HCT116 (cell line): ENCODE measurements around the gene LRRC4C. TPM values are rescaled to one million over a fixed set of nuclear protein-coding genes. Genes with fewer than 3 reads are reported as not detected.

Experiments used
- ATAC-seq: fragments of 200-7000 bp; cut with Tn5 transposase; 2 replicates; pipeline ENCODE4 v1.9.1; 2020; ENCODE audit warnings: mild to moderate bottlenecking, moderate library complexity
- BruUV-seq: library from RNA; stranded (reverse); fragments of 400-500 nt; replicated peaks from 2 replicates; lab custom pipeline; 2021; lab: Mats Ljungman, UMichigan
- CTCF ChIA-PET: fragments of 300-600 bp; sonication (Branson Sonifier 250); formaldehyde crosslinking; loops from one replicate; lab custom pipeline; 2021; ENCODE audit warnings: antibody characterized with exemption; lab: Charles Lee
- POLR2A ChIA-PET: fragments of 300-600, 350-600 bp; sonication (Branson Sonifier 250); formaldehyde crosslinking; loops from one replicate; lab custom pipeline; 2021; ENCODE audit warnings: antibody characterized with exemption; lab: Charles Lee
- RAD21 ChIA-PET, 2 experiments: fragments of 300-600 bp; sonication (Branson Sonifier 250); formaldehyde crosslinking; loops; one replicate each; lab custom pipeline; 2023; ENCODE audit warnings: low total read pairs in 2 of 2; ENCODE audit not compliant: uncharacterized antibody in 2 of 2, unreplicated experiment in 2 of 2, low non-redundant PET in 1 of 2; lab: Charles Lee
- DNase-seq: peaks from one replicate; pipeline ENCODE4 v3.0.0-alpha.2; 2010; ENCODE audit warnings: low read depth, low spot score
- H2AFZ ChIP-seq: fragments of 200-600 bp; shearing (Covaris generic), sonication (generic); 2 replicates; pipeline ENCODE4 v1.6.1; 2017; ENCODE audit warnings: low read depth, mixed run types, mixed read lengths, antibody characterized with exemption, low read length; ENCODE audit not compliant: poor library complexity, severe bottlenecking
- H3K27ac ChIP-seq: 2 replicates; pipeline ENCODE4 v1.5.1; 2012; ENCODE audit warnings: low read depth, low read length
- H3K27me3 ChIP-seq: fragments of 200-600 bp; sonication (generic); 2 replicates; pipeline ENCODE4 v1.6.1; 2016; ENCODE audit warnings: mixed run types, low read length, mixed read lengths; ENCODE audit not compliant: insufficient read depth
- H3K36me3 ChIP-seq, 2 experiments: fragments of 200-500 bp in 1 of 2; fragments of 200-600 bp in 1 of 2; sonication (Bioruptor generic) in 1 of 2; sonication (generic) in 1 of 2; 2 replicates each; pipeline versions ENCODE4 v1.5.1 to v1.6.1; 2014 to 2016; ENCODE audit warnings: low read length in 2 of 2, inconsistent platforms in 1 of 2, mixed read lengths in 1 of 2, mixed run types in 1 of 2; ENCODE audit not compliant: insufficient read depth in 2 of 2, control insufficient read depth in 1 of 2
- H3K4me1 ChIP-seq, 2 experiments: fragments of 200-600 bp in 1 of 2; sonication (generic) in 1 of 2; 2 replicates each; pipeline versions ENCODE4 v1.5.1 to v1.6.1; 2012 to 2017; ENCODE audit warnings: low read length in 2 of 2, inconsistent platforms in 1 of 2, mild to moderate bottlenecking in 1 of 2, mixed read lengths in 1 of 2, mixed run types in 1 of 2, moderate library complexity in 1 of 2; ENCODE audit not compliant: insufficient read depth in 2 of 2, control insufficient read depth in 1 of 2
- H3K4me2 ChIP-seq: fragments of 200-600 bp; sonication (generic); 2 replicates; pipeline ENCODE4 v1.6.1; 2017; ENCODE audit warnings: mixed run types, low read length, mixed read lengths
- H3K4me3 ChIP-seq, 2 experiments: fragments of 200-600 bp in 1 of 2; sonication (generic) in 1 of 2; replicated peaks in 1 of 2; 2 replicates each; pipeline ENCODE4 v1.5.1; 2011 to 2016; ENCODE audit warnings: low read length in 2 of 2, control low read depth in 1 of 2, low read depth in 1 of 2, mild to moderate bottlenecking in 1 of 2, mixed read lengths in 1 of 2, mixed run types in 1 of 2
- H3K79me2 ChIP-seq: fragments of 200-600 bp; sonication (generic); 2 replicates; pipeline ENCODE4 v1.6.1; 2017; ENCODE audit warnings: mild to moderate bottlenecking, mixed run types, low read length, moderate library complexity, mixed read lengths; ENCODE audit not compliant: insufficient read depth
- H3K9ac ChIP-seq: fragments of 200-600 bp; sonication (generic); 2 replicates; pipeline ENCODE4 v1.6.1; 2016; ENCODE audit warnings: low read length, mixed read lengths
- H3K9me2 ChIP-seq: fragments of 200-600 bp; sonication (generic), shearing (Covaris generic); 2 replicates; pipeline ENCODE4 v1.6.1; 2017; ENCODE audit warnings: mixed run types, mild to moderate bottlenecking, moderate library complexity; ENCODE audit not compliant: insufficient read depth
- H3K9me3 ChIP-seq, 2 experiments: fragments of 200-500 bp in 1 of 2; fragments of 200-600 bp in 1 of 2; sonication (Bioruptor generic) in 1 of 2; sonication (generic) in 1 of 2; 2 replicates each; pipeline ENCODE4 v1.6.1; 2014 to 2017; ENCODE audit warnings: low read length in 2 of 2, mixed read lengths in 2 of 2, inconsistent platforms in 1 of 2, low read depth in 1 of 2, mild to moderate bottlenecking in 1 of 2, mixed run types in 1 of 2, moderate library complexity in 1 of 2; ENCODE audit not compliant: control insufficient read depth in 1 of 2, insufficient read depth in 1 of 2
- H4K20me1 ChIP-seq: fragments of 200-600 bp; sonication (generic), shearing (Covaris generic); 2 replicates; pipeline ENCODE4 v1.6.1; 2017; ENCODE audit warnings: mixed run types, mild to moderate bottlenecking, moderate library complexity; ENCODE audit not compliant: insufficient read depth
- CEBPB ChIP-seq: IDR thresholded peaks from 2 replicates; pipeline ENCODE4 v1.6.1; 2012; ENCODE audit warnings: low read depth
- EGR1 ChIP-seq: IDR thresholded peaks from 2 replicates; pipeline ENCODE4 v1.6.1; 2012; ENCODE audit warnings: low read depth
- EZH2 ChIP-seq: fragments of 200-600 bp; sonication (generic); IDR thresholded peaks from 2 replicates; pipeline ENCODE4 v1.6.1; 2017; ENCODE audit warnings: antibody characterized with exemption, mixed run types
- EZH2phosphoT487 ChIP-seq: fragments of 200-600 bp; IDR thresholded peaks from 2 replicates; pipeline ENCODE4 v1.6.1; 2018; ENCODE audit warnings: antibody characterized with exemption, borderline replicate concordance
- JUND ChIP-seq: IDR thresholded peaks from 2 replicates; pipeline ENCODE4 v1.6.1; 2012
- POLR2A ChIP-seq: IDR thresholded peaks from 2 replicates; pipeline ENCODE4 v1.7.0; 2011; ENCODE audit warnings: borderline replicate concordance; ENCODE audit not compliant: insufficient read depth, insufficient read length; ENCODE audit errors: extremely low read depth
- POLR2AphosphoS5 ChIP-seq: IDR thresholded peaks from 2 replicates; pipeline ENCODE4 v1.6.1; 2011; ENCODE audit warnings: mild to moderate bottlenecking, low read depth, low read length, moderate library complexity
- RAD21 ChIP-seq: IDR thresholded peaks from 2 replicates; pipeline ENCODE4 v1.6.1; 2012; ENCODE audit warnings: low read depth, mild to moderate bottlenecking
- SIN3A ChIP-seq: IDR thresholded peaks from 2 replicates; pipeline ENCODE4 v1.6.1; 2012; ENCODE audit warnings: low read depth
- SRF ChIP-seq: IDR thresholded peaks from 2 replicates; pipeline ENCODE4 v1.6.1; 2012; ENCODE audit warnings: low read depth
- TCF7L2 ChIP-seq: IDR thresholded peaks from 2 replicates; pipeline ENCODE4 v1.7.0; 2011; ENCODE audit warnings: borderline replicate concordance, inconsistent platforms; ENCODE audit not compliant: insufficient read depth, insufficient read length; ENCODE audit errors: extremely low read depth
- YY1 ChIP-seq: IDR thresholded peaks from 2 replicates; pipeline ENCODE4 v1.6.1; 2011; ENCODE audit warnings: low read length, low read depth, moderate library complexity, mild to moderate bottlenecking; ENCODE audit not compliant: insufficient replicate concordance; ENCODE audit errors: extremely low read depth
- ZFX ChIP-seq: fragments of 450-650 bp; IDR thresholded peaks from 2 replicates; pipeline ENCODE4 v1.6.1; 2017
- ZNF274 ChIP-seq: fragments of 200-500 bp; sonication (Bioruptor generic); IDR thresholded peaks from 2 replicates; pipeline ENCODE4 v1.6.1; 2014; ENCODE audit warnings: mild to moderate bottlenecking, low read depth, low read length, inconsistent platforms
- intact Hi-C: fragments of 100-400 bp; cut with micrococcal nuclease; formaldehyde crosslinking; loops from 2 replicates; pipeline ENCODE4 v1.10.0; 2022
- total RNA-seq: library from RNA; stranded (reverse); gene quantifications from one replicate; pipeline ENCODE4 v1.2.1, GENCODE V29; 2021; ENCODE audit not compliant: unreplicated experiment
- TF ChIP-seq, protein P1 (sequence below): IDR thresholded peaks from 2 replicates; pipeline ENCODE4 v1.6.1; 2012
- TF ChIP-seq, protein P2 (sequence below): IDR thresholded peaks from 2 replicates; pipeline ENCODE4 v1.6.1; 2012; ENCODE audit warnings: low read depth
- TF ChIP-seq, protein P3 (sequence below), 3 experiments: fragments of 200-600 bp in 1 of 3; sonication (generic) in 1 of 3; IDR thresholded peaks in 2 of 3; conservative IDR thresholded peaks in 1 of 3; 2 replicates each; pipeline ENCODE4 v1.5.1; 2012 to 2017; ENCODE audit warnings: low read depth in 2 of 3, low read length in 2 of 3, antibody characterized with exemption in 1 of 3, borderline replicate concordance in 1 of 3, control low read depth in 1 of 3, mild to moderate bottlenecking in 1 of 3, mixed read lengths in 1 of 3, mixed run types in 1 of 3, moderate library complexity in 1 of 3; ENCODE audit not compliant: insufficient read depth in 1 of 3
- TF ChIP-seq, protein P4 (sequence below): IDR thresholded peaks from 2 replicates; pipeline ENCODE4 v1.6.1; 2011; ENCODE audit warnings: mild to moderate bottlenecking, low read length, moderate library complexity; ENCODE audit not compliant: insufficient replicate concordance; ENCODE audit errors: extremely low read depth
- TF ChIP-seq, protein P5 (sequence below): IDR thresholded peaks from 2 replicates; pipeline ENCODE4 v1.6.1; 2012

Gene LRRC4C
- total RNA-seq, 1 experiment from 2014 or later, result not detected

DNA sequence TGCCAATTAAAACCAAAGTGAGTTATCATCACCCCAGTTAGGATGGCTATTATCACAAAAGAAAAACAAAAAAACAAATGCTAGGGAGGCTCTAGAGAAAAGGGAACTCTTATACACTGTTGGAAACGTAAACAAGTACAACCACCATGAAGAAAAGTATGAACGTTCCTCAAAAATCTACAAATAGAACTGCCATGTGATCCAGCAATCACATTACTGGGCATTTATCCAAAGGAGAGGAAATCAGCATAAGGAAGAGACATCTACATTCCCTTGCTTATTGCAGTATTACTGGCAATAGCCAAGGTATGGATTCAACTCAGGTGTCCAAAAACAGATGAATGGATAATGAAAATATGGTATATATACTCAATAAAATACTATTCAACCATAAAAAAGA, 1145.1 kb downstream of the LRRC4C start:
- Histone ChIP-seq H3K27ac (no peak overlapping the region), H3K36me3 (no peaks in the 10 kb centered on the region), H3K9ac (no peak overlapping the region), H3K79me2 (no peaks in the 10 kb centered on the region), H3K9me3 (peaks cover 6 to 8% of the 10 kb centered on the region in 2 experiments; a peak in 2 of 4 replicates), H3K9me2 (no peaks in the 10 kb centered on the region), H3K4me3 (no peak overlapping the region), H4K20me1 (no peaks in the 10 kb centered on the region), H3K4me2 (no peak overlapping the region), H3K4me1 (no peaks in the 10 kb centered on the region), H3K27me3 (no peaks in the 10 kb centered on the region), H2AFZ (no peak overlapping the region)
- intact Hi-C loops, result no loop called here
- ChIA-PET POLR2A (no interaction called here), RAD21 (no interaction called here), CTCF (no interaction called here)
- no peak for DNase-seq
- no peak for TF ChIP-seq POLR2AphosphoS5
- TF ChIP-seq SIN3A, result no peak
- TF ChIP-seq, protein P1, sequence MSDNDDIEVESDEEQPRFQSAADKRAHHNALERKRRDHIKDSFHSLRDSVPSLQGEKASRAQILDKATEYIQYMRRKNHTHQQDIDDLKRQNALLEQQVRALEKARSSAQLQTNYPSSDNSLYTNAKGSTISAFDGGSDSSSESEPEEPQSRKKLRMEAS, result no peak
- no peak for TF ChIP-seq EGR1
- no peak for TF ChIP-seq SRF
- TF ChIP-seq, protein P2, sequence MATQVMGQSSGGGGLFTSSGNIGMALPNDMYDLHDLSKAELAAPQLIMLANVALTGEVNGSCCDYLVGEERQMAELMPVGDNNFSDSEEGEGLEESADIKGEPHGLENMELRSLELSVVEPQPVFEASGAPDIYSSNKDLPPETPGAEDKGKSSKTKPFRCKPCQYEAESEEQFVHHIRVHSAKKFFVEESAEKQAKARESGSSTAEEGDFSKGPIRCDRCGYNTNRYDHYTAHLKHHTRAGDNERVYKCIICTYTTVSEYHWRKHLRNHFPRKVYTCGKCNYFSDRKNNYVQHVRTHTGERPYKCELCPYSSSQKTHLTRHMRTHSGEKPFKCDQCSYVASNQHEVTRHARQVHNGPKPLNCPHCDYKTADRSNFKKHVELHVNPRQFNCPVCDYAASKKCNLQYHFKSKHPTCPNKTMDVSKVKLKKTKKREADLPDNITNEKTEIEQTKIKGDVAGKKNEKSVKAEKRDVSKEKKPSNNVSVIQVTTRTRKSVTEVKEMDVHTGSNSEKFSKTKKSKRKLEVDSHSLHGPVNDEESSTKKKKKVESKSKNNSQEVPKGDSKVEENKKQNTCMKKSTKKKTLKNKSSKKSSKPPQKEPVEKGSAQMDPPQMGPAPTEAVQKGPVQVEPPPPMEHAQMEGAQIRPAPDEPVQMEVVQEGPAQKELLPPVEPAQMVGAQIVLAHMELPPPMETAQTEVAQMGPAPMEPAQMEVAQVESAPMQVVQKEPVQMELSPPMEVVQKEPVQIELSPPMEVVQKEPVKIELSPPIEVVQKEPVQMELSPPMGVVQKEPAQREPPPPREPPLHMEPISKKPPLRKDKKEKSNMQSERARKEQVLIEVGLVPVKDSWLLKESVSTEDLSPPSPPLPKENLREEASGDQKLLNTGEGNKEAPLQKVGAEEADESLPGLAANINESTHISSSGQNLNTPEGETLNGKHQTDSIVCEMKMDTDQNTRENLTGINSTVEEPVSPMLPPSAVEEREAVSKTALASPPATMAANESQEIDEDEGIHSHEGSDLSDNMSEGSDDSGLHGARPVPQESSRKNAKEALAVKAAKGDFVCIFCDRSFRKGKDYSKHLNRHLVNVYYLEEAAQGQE, result no peak
- TF ChIP-seq, protein P3, sequence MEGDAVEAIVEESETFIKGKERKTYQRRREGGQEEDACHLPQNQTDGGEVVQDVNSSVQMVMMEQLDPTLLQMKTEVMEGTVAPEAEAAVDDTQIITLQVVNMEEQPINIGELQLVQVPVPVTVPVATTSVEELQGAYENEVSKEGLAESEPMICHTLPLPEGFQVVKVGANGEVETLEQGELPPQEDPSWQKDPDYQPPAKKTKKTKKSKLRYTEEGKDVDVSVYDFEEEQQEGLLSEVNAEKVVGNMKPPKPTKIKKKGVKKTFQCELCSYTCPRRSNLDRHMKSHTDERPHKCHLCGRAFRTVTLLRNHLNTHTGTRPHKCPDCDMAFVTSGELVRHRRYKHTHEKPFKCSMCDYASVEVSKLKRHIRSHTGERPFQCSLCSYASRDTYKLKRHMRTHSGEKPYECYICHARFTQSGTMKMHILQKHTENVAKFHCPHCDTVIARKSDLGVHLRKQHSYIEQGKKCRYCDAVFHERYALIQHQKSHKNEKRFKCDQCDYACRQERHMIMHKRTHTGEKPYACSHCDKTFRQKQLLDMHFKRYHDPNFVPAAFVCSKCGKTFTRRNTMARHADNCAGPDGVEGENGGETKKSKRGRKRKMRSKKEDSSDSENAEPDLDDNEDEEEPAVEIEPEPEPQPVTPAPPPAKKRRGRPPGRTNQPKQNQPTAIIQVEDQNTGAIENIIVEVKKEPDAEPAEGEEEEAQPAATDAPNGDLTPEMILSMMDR (IDR thresholded peaks at IDR 0.05 in 2 of 3, conservative IDR thresholded peaks at IDR 0.05 in 1 of 3; ENCODE audit: borderline replicate concordance in 1 of 3, insufficient read depth in 1 of 3, low read depth in 2 of 3, low read length in 2 of 3), result no peak
- no peak for TF ChIP-seq EZH2phosphoT487
- TF ChIP-seq, protein P4, sequence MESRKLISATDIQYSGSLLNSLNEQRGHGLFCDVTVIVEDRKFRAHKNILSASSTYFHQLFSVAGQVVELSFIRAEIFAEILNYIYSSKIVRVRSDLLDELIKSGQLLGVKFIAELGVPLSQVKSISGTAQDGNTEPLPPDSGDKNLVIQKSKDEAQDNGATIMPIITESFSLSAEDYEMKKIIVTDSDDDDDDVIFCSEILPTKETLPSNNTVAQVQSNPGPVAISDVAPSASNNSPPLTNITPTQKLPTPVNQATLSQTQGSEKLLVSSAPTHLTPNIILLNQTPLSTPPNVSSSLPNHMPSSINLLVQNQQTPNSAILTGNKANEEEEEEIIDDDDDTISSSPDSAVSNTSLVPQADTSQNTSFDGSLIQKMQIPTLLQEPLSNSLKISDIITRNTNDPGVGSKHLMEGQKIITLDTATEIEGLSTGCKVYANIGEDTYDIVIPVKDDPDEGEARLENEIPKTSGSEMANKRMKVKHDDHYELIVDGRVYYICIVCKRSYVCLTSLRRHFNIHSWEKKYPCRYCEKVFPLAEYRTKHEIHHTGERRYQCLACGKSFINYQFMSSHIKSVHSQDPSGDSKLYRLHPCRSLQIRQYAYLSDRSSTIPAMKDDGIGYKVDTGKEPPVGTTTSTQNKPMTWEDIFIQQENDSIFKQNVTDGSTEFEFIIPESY, result no peak
- TF ChIP-seq JUND, result no peak
- TF ChIP-seq RAD21, result no peak
- TF ChIP-seq YY1, result no peak
- TF ChIP-seq, protein P5, sequence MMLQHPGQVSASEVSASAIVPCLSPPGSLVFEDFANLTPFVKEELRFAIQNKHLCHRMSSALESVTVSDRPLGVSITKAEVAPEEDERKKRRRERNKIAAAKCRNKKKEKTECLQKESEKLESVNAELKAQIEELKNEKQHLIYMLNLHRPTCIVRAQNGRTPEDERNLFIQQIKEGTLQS, result no peak
- no peak for TF ChIP-seq CEBPB
- TF ChIP-seq EZH2, result no peak
- no peak for TF ChIP-seq TCF7L2
- TF ChIP-seq ZNF274, result no peak
- no peak for TF ChIP-seq ZFX
- no peak for TF ChIP-seq POLR2A
- BruUV-seq, result no TSS peak
- no peak for ATAC-seq
